GM13977 (cell line): ENCODE data around the gene HES2.
"Not testable (repeated sequence)": the region's sequence is repeated elsewhere in the genome, so short reads cannot be mapped to it uniquely, and the experiment has no call there.

Source experiments
- DNase-seq: peaks from one replicate; pipeline ENCODE4 v3.0.0; 2012; ENCODE audit warnings: low spot score
- CTCF ChIP-seq: IDR thresholded peaks from 2 replicates; pipeline ENCODE4 v1.5.1; 2012; ENCODE audit warnings: mild to moderate bottlenecking, control low read depth; ENCODE audit not compliant: insufficient read depth; ENCODE audit errors: extremely low read depth, missing control alignments
- in situ Hi-C: fragments of 300-500 bp; cut with MboI; formaldehyde crosslinking; loops from one replicate; pipeline ENCODE4 v1.12.0; 2022; ENCODE audit warnings: low sequenced_read_pairs, low pct_unique_long_range_greater_than_20kb, mixed read lengths, inconsistent platforms; ENCODE audit not compliant: unreplicated experiment

The HES2 gene

GRCh38 chr1:6447818-6448748 lies 28.4 kb upstream of the HES2 start:
- in situ Hi-C loops = no loop called here
- no peak for DNase-seq
- no peak for TF ChIP-seq CTCF

- DNase-seq = no peak
- peak; percentile 3 for TF ChIP-seq CTCF
These were observed 27.5 kb upstream of the HES2 start for GRCh38 chr1:6447016-6447817.

GRCh38 chr1:6446665-6447015 lies 26.9 kb upstream of the HES2 start:
- in situ Hi-C loops = no loop called here
- DNase-seq = no peak
- TF ChIP-seq CTCF = no peak

More at GRCh38 chr1:6447016-6447817, 27.5 kb upstream of the HES2 start:
- in situ Hi-C loops = no loop called here

- in situ Hi-C loops, DNase-seq: not testable (repeated sequence)
These were observed 26.2 kb upstream of the HES2 start for GRCh38 chr1:6445929-6446328.

- no peak for DNase-seq
- TF ChIP-seq CTCF = peak; percentile 31
- in situ Hi-C loops = no loop called here
These were observed 25.5 kb upstream of the HES2 start for GRCh38 chr1:6445062-6445763.

- in situ Hi-C loops = no loop called here
- no peak for TF ChIP-seq CTCF
- DNase-seq = no peak
These were observed 24.7 kb upstream of the HES2 start for GRCh38 chr1:6444377-6444776.
